Spleen (tissue), 7 donors: ENCODE results near the gene ACACA.

Experiments used
- POLR2A ChIP-seq, 3 donors: fragments of 450-650 bp; IDR thresholded peaks; one replicate each; pipeline ENCODE4 v1.5.1; 2017; ENCODE audit warnings: antibody characterized with exemption in 3 of 3, mild to moderate bottlenecking in 1 of 3
- TF ChIP-seq, protein P1 (sequence below), 11 experiments: fragments of 200-600 bp in 7 of 11; fragments of 450-650 bp in 4 of 11; sonication (generic) in 4 of 11; IDR thresholded peaks in 8 of 11; conservative IDR thresholded peaks in 3 of 11; 1 replicate in 7 of 11; 2 replicates in 4 of 11; pipeline versions ENCODE4 v1.4.0 to v1.8.0; 2016 to 2021; ENCODE audit warnings: antibody characterized with exemption in 11 of 11, inconsistent platforms in 4 of 11, mild to moderate bottlenecking in 1 of 11
- donor health status: DM: no; HTN: no; CAD: no; lungs with moderate emphysema.
- donor health status: DM: no; HTN: no; CAD: no.
- donor health status: DM: no; HTN: no; CAD: no.

GRCh38 chr17:37088913-37089312, 317.7 kb downstream of the ACACA start:
- TF ChIP-seq, protein P1, sequence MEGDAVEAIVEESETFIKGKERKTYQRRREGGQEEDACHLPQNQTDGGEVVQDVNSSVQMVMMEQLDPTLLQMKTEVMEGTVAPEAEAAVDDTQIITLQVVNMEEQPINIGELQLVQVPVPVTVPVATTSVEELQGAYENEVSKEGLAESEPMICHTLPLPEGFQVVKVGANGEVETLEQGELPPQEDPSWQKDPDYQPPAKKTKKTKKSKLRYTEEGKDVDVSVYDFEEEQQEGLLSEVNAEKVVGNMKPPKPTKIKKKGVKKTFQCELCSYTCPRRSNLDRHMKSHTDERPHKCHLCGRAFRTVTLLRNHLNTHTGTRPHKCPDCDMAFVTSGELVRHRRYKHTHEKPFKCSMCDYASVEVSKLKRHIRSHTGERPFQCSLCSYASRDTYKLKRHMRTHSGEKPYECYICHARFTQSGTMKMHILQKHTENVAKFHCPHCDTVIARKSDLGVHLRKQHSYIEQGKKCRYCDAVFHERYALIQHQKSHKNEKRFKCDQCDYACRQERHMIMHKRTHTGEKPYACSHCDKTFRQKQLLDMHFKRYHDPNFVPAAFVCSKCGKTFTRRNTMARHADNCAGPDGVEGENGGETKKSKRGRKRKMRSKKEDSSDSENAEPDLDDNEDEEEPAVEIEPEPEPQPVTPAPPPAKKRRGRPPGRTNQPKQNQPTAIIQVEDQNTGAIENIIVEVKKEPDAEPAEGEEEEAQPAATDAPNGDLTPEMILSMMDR (IDR thresholded peaks at IDR 0.05 in 8 of 11, conservative IDR thresholded peaks at IDR 0.05 in 3 of 11) = no peak
- TF ChIP-seq POLR2A (IDR thresholded peaks at IDR 0.05) = no peak
